ENCODE results near the gene VEZT. TPM values are rescaled to one million over a fixed set of nuclear protein-coding genes. Genes with fewer than 3 reads are reported as not detected.
A peak's percentile ranks its signal among the peaks of the same experiment; 100 is the strongest.

Gene VEZT
- total RNA-seq (2011; cell fraction: chromatin; rRNA removed; ENCODE audit: low replicate concordance) = 54.4 and 119 TPM in 2 replicates
- 24.8 and 35.1 TPM in 2 replicates for total RNA-seq (2011; cell fraction: nucleolus; rRNA removed)
- total RNA-seq (2011; cell fraction: nucleoplasm; rRNA removed) = 59.2 and 87.3 TPM in 2 replicates
- 23.1 and 23.8 TPM in 2 replicates for total RNA-seq (2014; rRNA removed)
- 37.1 and 45.5 TPM in 2 replicates for total RNA-seq (2014; rRNA removed; fragmentation: Illumina TruSeq; extraction: Trizol)
- 39.1 and 44.8 TPM in 2 replicates for total RNA-seq (2015; rRNA removed; fragmentation: Illumina TruSeq; extraction: Trizol)
- total RNA-seq (2021) = 24.7 and 32.2 TPM in 2 replicates
- 53.8 and 61.5 TPM in 2 replicates for polyA plus RNA-seq (2011; rRNA removed)
- 17.8 and 22.4 TPM in 2 replicates for polyA plus RNA-seq (2011; cell fraction: cytosol; rRNA removed)
- 21.8 and 26.2 TPM in 2 replicates for polyA plus RNA-seq (2011; cell fraction: nucleus; rRNA removed)
- polyA plus RNA-seq (2012) = 21.8 and 28.0 TPM in 2 replicates
- polyA plus RNA-seq (2014; fragmentation: Illumina TruSeq; extraction: Trizol) = 33.2 and 44.2 TPM in 2 replicates
- polyA plus RNA-seq (2014; fragmentation: Nextera tagmentation; extraction: Ambion mirVana) = 10 to 100 TPM; 16.1 to 29.1 TPM
- polyA plus RNA-seq (2014; rRNA removed) = 27.6 and 32.6 TPM in 2 replicates
- 55.7 and 57.3 TPM in 2 replicates for polyA minus RNA-seq (2011; rRNA and poly(A)+ RNA removed)
- polyA minus RNA-seq (2011; cell fraction: cytosol; rRNA and poly(A)+ RNA removed) = 9.9 and 23.3 TPM in 2 replicates
- 23.4 and 41.7 TPM in 2 replicates for polyA minus RNA-seq (2011; cell fraction: nucleus; rRNA and poly(A)+ RNA removed)
- Bru-seq, nascent RNA = percentile 80 among the genes with signal in this experiment
- BruChase-seq, experiment 1, labeled RNA remaining after a 2-hour chase = percentile 80 among the genes with signal in this experiment
- BruChase-seq, experiment 2, labeled RNA remaining after a 6-hour chase = percentile 78 among the genes with signal in this experiment
- long read RNA-seq, experiment 1, full-length matches to known transcripts = 18 of 50 reads
- long read RNA-seq, experiment 1, partial matches to known transcripts = 11 of 50 reads
- long read RNA-seq, experiment 1, other reads (novel, unspliced or antisense) = 21 of 50 reads
- long read RNA-seq, experiment 2, partial matches to known transcripts = 4 of 9 reads
- long read RNA-seq, experiment 2, other reads (novel, unspliced or antisense) = 4 of 9 reads
- long read RNA-seq, experiment 3, full-length matches to known transcripts = 9 of 24 reads
- long read RNA-seq, experiment 3, partial matches to known transcripts = 4 of 24 reads
- long read RNA-seq, experiment 3, other reads (novel, unspliced or antisense) = 11 of 24 reads

- Histone ChIP-seq H2AFZ (ENCODE audit: low read depth, low read length) (peak within 1 kb of the TSS; percentile 96), H3K9ac (ENCODE audit: insufficient read depth in 1 of 2, low read depth in 2 of 2, low read length in 2 of 2) (peak within 1 kb of the TSS; percentile 76 to 98), H4K20me1 (replicated peaks; ENCODE audit: control insufficient read depth, insufficient read depth, low read length) (no peaks in the 10 kb centered on the region), H3K36me3 (ENCODE audit: control insufficient read depth, insufficient read depth, low read length) (no peaks in the 10 kb centered on the region), H3K4me2 (ENCODE audit: insufficient read depth, low read length) (peak within 1 kb of the TSS; percentile 93), H3K4me3 (peak within 1 kb of the TSS; percentile 70), H3K79me2 (ENCODE audit: control insufficient read depth, insufficient read depth, low read length) (peaks cover 89% of the 10 kb centered on the region), H3K4me1 (replicated peaks in 1 of 2; ENCODE audit: control insufficient read depth in 2 of 2, insufficient read depth in 2 of 2, low read length in 2 of 2) (peaks cover 8 to 14% of the 10 kb centered on the region in 2 experiments), H3K9me1 (ENCODE audit: control insufficient read depth, insufficient read depth, low read length) (no peaks in the 10 kb centered on the region), H3K9me3 (replicated peaks; ENCODE audit: control insufficient read depth, insufficient read depth, low read depth, low read length) (no peaks in the 10 kb centered on the region), H3K27me3 (ENCODE audit: control insufficient read depth in 2 of 2, insufficient read depth in 2 of 2, low read length in 2 of 2) (no peaks in the 10 kb centered on the region), H3K27ac (ENCODE audit: extremely low read depth, low read depth, low read length) (peak within 1 kb of the TSS; percentile 81)
- DNase-seq (ENCODE audit: extremely low read depth in 1 of 4, low spot score in 3 of 4) = peak; percentile 96 to 98 (median 97)
- ChIA-PET POLR2A (interaction anchor here (0.6 to 1.6 kb wide), 13 partner anchors 9 to 259 kb away, joined by 3 to 7 read pairs (median 3); partner anchors contain the start of gene METAP2), CTCF (ENCODE audit: low intra/inter-chr PET ratio) (interaction anchor here (0.6 to 2.6 kb wide), 5 partner anchors 97 to 317 kb away, joined by 3 to 32 read pairs (median 3); no protein-coding TSS in a partner anchor)
- BruUV-seq (replicated peaks) = no TSS peak
- intact Hi-C loops (cut with micrococcal nuclease) (loop anchor here (1.0 to 10.0 kb wide), 7 partner anchors 37 to 317 kb away; partner anchors contain the start of gene METAP2), in situ Hi-C loops (cut with MboI) (loop anchor here (5.0 kb wide), 1 partner anchor 90 kb away; no protein-coding TSS in a partner anchor)
- peak; percentile 96 for FAIRE-seq
- WGBS (ENCODE audit: insufficient coverage, low coverage, missing lambda C conversion rate) = under 1% methylated on average over 56 of the region's 75 CpGs
- peak; percentile 93 for ATAC-seq
- TF ChIP-seq ZFP1 (CRISPR knock-in tag; IDR thresholded peaks at IDR 0.05) = no peak
- TF ChIP-seq TBL1XR1 (IDR thresholded peaks at IDR 0.05; ENCODE audit: low read length in 2 of 2) = peak in 1 of 2 experiments; percentile 50; a peak in 2 of 4 replicates
- no peak for TF ChIP-seq ZNF57 (CRISPR knock-in tag; IDR thresholded peaks at IDR 0.05)
- TF ChIP-seq DEAF1 (CRISPR knock-in tag; IDR thresholded peaks at IDR 0.05) = peak; percentile 93
- TF ChIP-seq ZFP30 (CRISPR knock-in tag; IDR thresholded peaks at IDR 0.05; ENCODE audit: borderline replicate concordance) = no peak
- TF ChIP-seq MYC (IDR thresholded peaks at IDR 0.05; ENCODE audit: low read depth, low read length) = peak; percentile 75
- no peak for TF ChIP-seq MYC (CRISPR knock-in tag; IDR thresholded peaks at IDR 0.05; ENCODE audit: borderline replicate concordance, low read depth)
- TF ChIP-seq SRF (CRISPR knock-in tag; IDR thresholded peaks at IDR 0.05) = peak in 1 of 2 experiments; percentile 87; a peak in 2 of 4 replicates
- no peak for TF ChIP-seq RBM22 (IDR thresholded peaks at IDR 0.05; ENCODE audit: low read depth, low read length, poor library complexity, severe bottlenecking)
- TF ChIP-seq NR2C1 (IDR thresholded peaks at IDR 0.05) = no peak
- TF ChIP-seq NR2C1 (tag; IDR thresholded peaks at IDR 0.05) = peak; percentile 61
Measured at GRCh38 chr12:95217377-95218149, at the start of gene VEZT, which contains the start of gene FGD6. VEZT (plus strand) TSS chr12:95217807; CDS start chr12:95217851, 44 bp downstream. FGD6 (minus strand) TSS chr12:95217467; CDS start chr12:95217240, 227 bp downstream.

Measured in K562 (cell line).